ENCODE measurements around the gene FGR.
A peak's percentile ranks its signal among the peaks of the same experiment; 100 is the strongest.
"Not testable (repeated sequence)": the region's sequence is repeated elsewhere in the genome, so short reads cannot be mapped to it uniquely, and the experiment has no call there.

Gene FGR

GRCh38 chr1:27643600-27644368 is 8.8 kb upstream of the FGR start:
- peak; percentile 73 for DNase-seq (ENCODE audit: low read depth)
- no peak overlapping the region for H3K4me3 ChIP-seq (ENCODE audit: low read depth, low read length)
- TF ChIP-seq MAX (IDR thresholded peaks at IDR 0.05; ENCODE audit: low read depth, low read length) (peak; percentile 46; the same call in 1 of the 2 replicates), POLR2A (IDR thresholded peaks at IDR 0.05; ENCODE audit: extremely low read depth, insufficient read length) (no peak), CTCF (IDR thresholded peaks at IDR 0.05; ENCODE audit: low read depth, low read length) (peak; percentile 90)

GRCh38 chr1:27640514-27640913 is 5.5 kb upstream of the FGR start:
- DNase-seq (ENCODE audit: low read depth); H3K4me3 ChIP-seq (ENCODE audit: low read depth, low read length): not testable (repeated sequence)

GRCh38 chr1:27638805-27639204 is 3.8 kb upstream of the FGR start:
- no peak for DNase-seq (ENCODE audit: low read depth)
- TF ChIP-seq MYC (IDR thresholded peaks at IDR 0.05; ENCODE audit: low read depth, low read length) (no peak), POLR2A (IDR thresholded peaks at IDR 0.05; ENCODE audit: extremely low read depth, insufficient read length) (no peak), CTCF (IDR thresholded peaks at IDR 0.05; ENCODE audit: low read depth, low read length) (no peak), MAX (IDR thresholded peaks at IDR 0.05; ENCODE audit: low read depth, low read length) (no peak)
- H3K4me3 ChIP-seq (ENCODE audit: low read depth, low read length), result no peak overlapping the region

- TF ChIP-seq MAX (IDR thresholded peaks at IDR 0.05; ENCODE audit: low read depth, low read length) (no peak), CTCF (IDR thresholded peaks at IDR 0.05; ENCODE audit: low read depth, low read length) (no peak), MYC (IDR thresholded peaks at IDR 0.05; ENCODE audit: low read depth, low read length) (no peak), POLR2A (IDR thresholded peaks at IDR 0.05; ENCODE audit: extremely low read depth, insufficient read length) (no peak)
- DNase-seq (ENCODE audit: low read depth), result no peak
These were observed 3.2 kb upstream of the FGR start for GRCh38 chr1:27638047-27638734.

GRCh38 chr1:27635396-27636142 is 584 bp upstream of the FGR start:
- DNase-seq (ENCODE audit: low read depth), result no peak
- TF ChIP-seq POLR2A (IDR thresholded peaks at IDR 0.05; ENCODE audit: extremely low read depth, insufficient read length), result no peak

More at GRCh38 chr1:27638047-27638734, 3.2 kb upstream of the FGR start:
- no peak overlapping the region for H3K4me3 ChIP-seq (ENCODE audit: low read depth, low read length)

GRCh38 chr1:27634177-27634984 is 604 bp downstream of the FGR start:
- peak; percentile 62 for DNase-seq (ENCODE audit: low read depth)
- TF ChIP-seq POLR2A (IDR thresholded peaks at IDR 0.05; ENCODE audit: extremely low read depth, insufficient read length) (no peak), CTCF (IDR thresholded peaks at IDR 0.05; ENCODE audit: low read depth, low read length) (no peak), MAX (IDR thresholded peaks at IDR 0.05; ENCODE audit: low read depth, low read length) (no peak), MYC (IDR thresholded peaks at IDR 0.05; ENCODE audit: low read depth, low read length) (no peak)
- peak overlapping the region; percentile 48 for H3K4me3 ChIP-seq (ENCODE audit: low read depth, low read length)

More at GRCh38 chr1:27635396-27636142, 584 bp upstream of the FGR start:
- H3K4me3 ChIP-seq (ENCODE audit: low read depth, low read length), result no peak overlapping the region

Data from NB4 (cell line).